HG03060 (cell line): ENCODE measurements around the gene SH3RF3.

Experiments
- ATAC-seq: cut with Tn5 transposase; IDR thresholded peaks from one replicate; pipeline ENCODE4 v1.9.1; 2021; ENCODE audit warnings: low read depth, moderate number of reproducible peaks; ENCODE audit not compliant: unreplicated experiment

SH3RF3 gene

DNA sequence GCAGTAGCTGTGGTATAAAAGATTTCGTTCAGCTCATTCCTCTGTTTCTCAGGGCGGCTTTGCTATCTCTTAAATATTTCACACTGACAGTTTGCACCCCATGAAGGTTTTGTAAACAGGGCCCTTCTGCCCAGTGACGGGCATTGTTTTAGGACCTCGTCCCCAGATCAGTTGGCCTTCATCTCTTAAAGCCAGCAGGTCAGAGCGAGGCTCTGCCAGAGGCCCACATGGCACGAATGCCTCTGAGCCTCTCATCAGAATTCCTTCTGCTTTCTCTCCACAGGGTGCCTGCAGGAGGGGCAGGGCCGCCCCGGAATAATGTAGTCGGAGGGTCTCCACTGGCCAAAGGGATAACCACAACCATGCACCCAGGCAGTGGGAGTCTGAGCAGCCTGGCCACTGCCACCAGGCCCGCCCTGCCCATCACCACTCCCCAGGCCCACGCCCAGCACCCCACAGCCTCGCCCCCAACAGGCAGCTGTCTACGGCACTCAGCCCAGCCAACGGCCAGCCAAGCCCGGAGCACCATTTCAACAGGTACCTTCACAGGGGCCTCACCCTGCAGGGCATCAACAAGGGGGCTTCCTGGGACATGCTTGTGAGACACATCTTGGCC lies 307.7 kb downstream of the SH3RF3 start:
- no peak for ATAC-seq

- ATAC-seq: no peak
Measured at GRCh38 chr2:109437325-109438090, 308.5 kb downstream of the SH3RF3 start.

- ATAC-seq: no peak
Measured at GRCh38 chr2:109438146-109438545, 309.1 kb downstream of the SH3RF3 start.

DNA sequence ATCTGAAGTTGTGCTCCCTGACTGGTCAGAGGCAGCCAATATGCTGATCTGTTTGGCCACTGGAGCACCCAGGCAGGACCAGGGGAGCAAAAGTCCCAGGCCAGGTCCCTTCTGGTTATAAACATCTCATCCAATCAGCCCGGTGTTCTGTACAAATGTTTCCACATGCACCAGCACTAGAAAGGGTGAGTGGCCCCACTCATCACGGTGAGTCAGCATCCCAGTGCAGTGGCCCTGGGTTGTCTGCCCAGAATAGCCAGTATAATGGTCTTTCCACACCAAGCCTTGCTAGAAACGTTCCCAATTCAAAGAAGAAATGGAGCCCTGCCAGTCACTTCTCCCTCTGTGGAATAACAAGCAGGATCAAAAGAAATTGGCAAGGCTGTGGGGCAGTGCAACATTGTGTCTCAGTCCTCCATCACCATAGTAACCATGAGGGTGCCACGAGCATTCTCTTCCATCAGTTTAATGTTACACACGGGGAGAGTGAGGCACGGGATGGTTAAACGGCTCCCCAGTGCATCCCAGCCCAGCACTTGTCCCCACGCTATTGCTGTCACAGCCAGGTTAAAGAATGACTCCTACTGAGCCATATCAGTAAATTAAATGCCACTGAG lies 309.9 kb downstream of the SH3RF3 start:
- no peak for ATAC-seq

- no peak for ATAC-seq
Measured at GRCh38 chr2:109439390-109439786, 310.4 kb downstream of the SH3RF3 start.

- no peak for ATAC-seq
Measured at GRCh38 chr2:109439986-109440385, 311.0 kb downstream of the SH3RF3 start.

- ATAC-seq: no peak
Measured at GRCh38 chr2:109440499-109441156, 311.6 kb downstream of the SH3RF3 start.

- no peak for ATAC-seq
Measured at GRCh38 chr2:109442715-109443319, 313.8 kb downstream of the SH3RF3 start.

DNA sequence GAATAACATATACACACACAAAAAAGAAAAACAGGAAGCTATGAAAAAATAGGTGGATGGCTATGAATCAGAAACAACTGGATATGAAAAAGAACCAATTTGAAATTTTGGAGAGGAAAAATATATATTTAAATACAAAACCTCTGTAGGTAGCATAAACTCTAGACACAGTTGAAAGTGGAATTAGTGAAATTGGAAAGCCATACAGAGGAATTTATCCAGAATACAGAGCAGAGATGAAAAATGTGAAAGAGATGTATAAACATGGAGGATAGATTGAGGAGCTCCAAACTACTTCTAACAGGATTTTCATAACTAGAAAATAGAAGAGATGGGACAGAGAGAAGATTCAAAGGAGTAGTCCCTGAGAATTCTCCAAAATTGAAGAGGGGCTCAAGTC lies 315.9 kb downstream of the SH3RF3 start:
- no peak for ATAC-seq

DNA sequence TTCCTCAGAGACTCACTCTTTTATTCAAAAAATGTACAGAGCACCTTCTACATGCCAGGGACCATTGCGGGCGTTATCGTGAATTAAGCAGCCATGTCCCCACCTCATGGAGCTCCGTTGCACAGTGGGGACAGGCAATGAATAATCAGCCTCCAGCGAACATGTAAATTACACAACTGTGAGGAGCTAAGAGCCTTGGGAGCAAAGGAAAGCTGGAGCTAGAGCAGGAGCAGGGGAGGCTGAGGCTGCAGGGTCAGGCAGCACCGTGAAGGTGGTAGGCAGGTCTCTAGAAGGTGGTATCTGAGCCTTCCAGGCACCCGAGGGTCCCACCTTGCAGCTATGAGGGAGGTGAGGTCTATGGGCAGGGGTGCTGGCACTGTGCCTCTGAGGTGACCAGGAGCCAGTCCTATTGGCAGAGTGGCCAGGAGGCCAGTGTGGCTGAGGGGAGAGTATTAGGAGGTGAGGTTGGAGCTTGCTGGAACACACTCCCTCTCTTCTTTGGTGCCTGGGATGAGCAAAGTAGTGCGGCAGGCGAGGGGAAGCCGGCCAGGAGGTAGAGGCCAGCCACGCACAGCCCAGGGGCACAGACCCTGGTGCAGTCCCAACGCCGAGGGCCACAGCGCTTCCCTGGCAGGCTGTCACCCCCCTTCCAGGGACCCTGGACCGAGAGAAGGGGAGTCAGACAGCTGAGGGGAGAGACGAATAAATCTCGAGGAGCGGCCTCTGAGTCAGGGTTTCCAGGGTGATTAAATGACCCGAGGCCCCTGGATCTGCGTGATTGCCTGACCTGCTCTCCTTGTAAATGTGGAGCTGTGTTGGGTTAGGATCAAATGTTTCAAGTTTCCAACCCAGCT lies 317.5 kb downstream of the SH3RF3 start:
- ATAC-seq: no peak

- ATAC-seq: no peak
Measured at GRCh38 chr2:109447251-109447661, 318.3 kb downstream of the SH3RF3 start.

GRCh38 chr2:109447776-109448175 lies 318.8 kb downstream of the SH3RF3 start:
- no peak for ATAC-seq

- ATAC-seq: no peak
Measured at GRCh38 chr2:109448207-109448606, 319.2 kb downstream of the SH3RF3 start.

DNA sequence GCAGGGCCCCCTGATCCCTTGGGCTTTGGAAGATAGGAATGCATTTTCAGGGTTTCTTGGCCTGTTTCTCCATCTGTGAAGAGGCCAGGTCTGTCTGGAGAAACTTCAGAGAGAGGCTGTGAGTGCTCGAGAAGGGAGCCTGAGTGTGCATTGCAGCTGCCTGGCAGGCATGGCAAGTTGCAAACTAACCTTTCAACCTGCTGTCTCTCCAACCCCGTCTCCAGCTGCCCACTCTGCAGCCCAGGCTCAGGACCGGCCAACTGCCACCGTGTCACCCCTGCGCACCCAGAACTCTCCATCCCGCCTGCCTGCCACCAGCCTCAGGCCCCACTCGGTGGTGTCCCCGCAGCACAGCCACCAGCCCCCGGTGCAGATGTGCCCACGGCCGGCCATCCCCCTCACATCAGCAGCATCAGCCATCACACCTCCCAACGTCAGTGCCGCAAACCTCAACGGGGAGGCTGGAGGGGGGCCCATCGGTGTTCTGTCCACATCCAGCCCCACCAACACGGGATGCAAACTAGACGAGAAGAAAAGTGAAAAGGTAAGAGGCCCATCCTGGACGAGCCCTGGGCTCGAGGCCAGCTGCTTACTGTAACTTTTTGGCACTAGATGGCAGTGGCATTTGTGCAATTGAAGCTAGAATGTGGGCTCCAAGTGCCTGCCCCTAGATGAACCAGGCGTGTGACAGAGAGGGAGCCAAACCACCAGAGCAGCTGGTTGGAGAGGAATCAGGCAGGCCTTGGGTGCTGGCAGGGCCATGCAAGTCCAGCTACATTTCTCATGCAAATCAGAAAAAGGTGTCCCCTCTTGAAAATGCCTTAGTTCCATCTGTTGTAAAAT lies 320.2 kb downstream of the SH3RF3 start:
- ATAC-seq: no peak

DNA sequence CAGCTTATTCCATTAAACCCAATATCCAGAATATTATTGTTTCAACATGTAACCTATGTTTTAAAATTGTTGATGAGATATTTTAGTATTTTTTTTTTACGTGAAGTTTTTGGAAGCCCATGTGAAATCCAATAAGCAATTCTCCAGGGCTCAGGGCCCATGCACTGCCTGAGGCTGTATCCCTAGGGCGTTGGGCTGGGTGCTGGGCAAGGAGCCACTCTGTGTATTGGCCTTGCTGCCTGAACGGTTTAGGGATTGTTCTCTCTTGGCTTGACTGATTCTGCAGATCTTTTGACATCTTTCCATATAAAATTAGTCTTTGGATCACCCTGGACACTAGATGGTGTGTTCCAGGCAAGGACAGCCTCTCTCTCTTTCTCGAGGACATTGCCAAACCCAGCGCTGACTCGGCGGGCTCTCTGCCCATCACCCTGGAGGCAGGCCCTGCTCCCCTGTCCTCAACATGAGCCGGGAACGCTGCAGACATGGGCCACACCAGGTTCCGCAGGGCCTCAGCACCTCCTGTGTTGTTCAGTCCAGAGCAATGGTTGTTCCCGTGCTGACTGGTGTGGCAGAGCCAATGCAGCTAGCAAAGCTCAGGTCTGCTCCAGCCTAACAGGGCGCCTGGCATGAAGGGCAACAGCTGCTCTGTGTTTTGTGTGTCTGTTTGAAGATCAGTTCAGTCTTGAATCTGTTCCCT lies 321.7 kb downstream of the SH3RF3 start:
- ATAC-seq: no peak

GRCh38 chr2:109451671-109452070 lies 322.7 kb downstream of the SH3RF3 start:
- ATAC-seq: no peak

- ATAC-seq: no peak
Measured at GRCh38 chr2:109452318-109453305, 323.6 kb downstream of the SH3RF3 start.
